Pancreas (tissue), 10 donors: ENCODE data around the gene CROCC2. TPM values are rescaled to one million over a fixed set of nuclear protein-coding genes. Genes with fewer than 3 reads are reported as not detected.

ENCODE experiments used
- ATAC-seq, 4 donors: fragments of 200-7000 bp; cut with Tn5 transposase; one replicate each; pipeline versions ENCODE4 v1.8.0 to v1.9.1; 2020; ENCODE audit warnings: mild to moderate bottlenecking in 4 of 4, moderate library complexity in 4 of 4
- DNase-seq, 6 donors: peaks; one replicate each; pipeline ENCODE4 v3.0.0-alpha.2; 2020
- FAIRE-seq: peaks from 2 replicates; lab custom pipeline; 2012; peaks lifted over from hg19 to GRCh38; lab: Jason Lieb, UNC
- H3K27ac ChIP-seq, 4 donors: fragments of 200-600 bp; sonication (generic); 1 replicate in 3 of 4; 2 replicates in 1 of 4; pipeline versions ENCODE4 v1.5.0 to v1.8.0; 2020
- H3K27me3 ChIP-seq, 4 donors: fragments of 200-600 bp; one replicate each; pipeline ENCODE4 v1.8.0; 2021
- H3K36me3 ChIP-seq, 3 donors: fragments of 200-600 bp; sonication (generic) in 1 of 3; one replicate each; pipeline versions ENCODE4 v1.5.0 to v1.8.0; 2020 to 2021
- H3K4me1 ChIP-seq, 3 donors: fragments of 200-600 bp; one replicate each; pipeline ENCODE4 v1.8.0; 2021
- H3K4me3 ChIP-seq, 4 donors: fragments of 200-600 bp; sonication (generic) in 2 of 4; one replicate each; pipeline versions ENCODE4 v1.5.0 to v1.8.0; 2020 to 2021
- H3K9me3 ChIP-seq, 4 donors: fragments of 200-600 bp; one replicate each; pipeline ENCODE4 v1.8.0; 2021
- WGBS, 2 donors: extraction: QIAGEN DNeasy Blood & Tissue Kit; methylation state at CpG; one replicate each; pipeline ENCODE4 v1.1.7; 2013; 5-methylcytosine and 5-hydroxymethylcytosine counted together
- intact Hi-C, 3 donors: fragments of 100-400 bp; cut with DNase I; formaldehyde crosslinking; loops; one replicate each; pipeline versions ENCODE4 v1.11.1 to v1.14.2; 2022
- polyA plus RNA-seq, 2 donors: library from polyadenylated mRNA; stranded (reverse); fragments of 200-250 nt; gene quantifications; one replicate each; pipeline ENCODE4 v1.2.3, GENCODE V29; 2013
- total RNA-seq, 6 donors: library from RNA; stranded (reverse); fragmentation: NEBNext Ultra II Directional in 4 of 6; extraction: Animal tissue kit (Norgen Biotek cat#: 25700) in 4 of 6; gene quantifications; one replicate each; pipeline versions ENCODE4 v1.2.1 to v1.2.4, GENCODE V29; 2021 to 2023
- TF ChIP-seq, protein P1 (sequence below), 4 donors: fragments of 200-600 bp; sonication (generic) in 3 of 4; IDR thresholded peaks; one replicate each; pipeline versions ENCODE4 v1.5.0 to v1.8.0; 2021; ENCODE audit warnings: antibody characterized with exemption in 4 of 4
- donor health status: healthy with polysubstance abuse.
- donor health status: DM: no; HTN: no; CAD: no; lungs with moderate emphysema.
- donor health status: DM: no; HTN: no; CAD: no.
- donor health status: control.
- donor health status: control.
- donor health status: Bipolar disorder and iron deficiency.
- donor health status: DM: yes; HTN: yes; CAD: no.
- donor health status: DM: no; HTN: no; CAD: no.
- donor health status: DM: no; HTN: no; CAD: no.
- donor health status: DM: yes; HTN: yes; CAD: no.

Gene CROCC2
- total and polyA plus RNA-seq, 8 donors = 0.04 to 0.05 (median 0.04) TPM; not detected in 5

GRCh38 chr2:240917009-240917683, 11.0 kb downstream of the CROCC2 start:
- ATAC-seq = no peak
- DNase-seq = peak in 5 of 6 donors; percentile 1 to 74 (median 27)
- H3K4me3 ChIP-seq = no peak overlapping the region
- TF ChIP-seq, protein P1, sequence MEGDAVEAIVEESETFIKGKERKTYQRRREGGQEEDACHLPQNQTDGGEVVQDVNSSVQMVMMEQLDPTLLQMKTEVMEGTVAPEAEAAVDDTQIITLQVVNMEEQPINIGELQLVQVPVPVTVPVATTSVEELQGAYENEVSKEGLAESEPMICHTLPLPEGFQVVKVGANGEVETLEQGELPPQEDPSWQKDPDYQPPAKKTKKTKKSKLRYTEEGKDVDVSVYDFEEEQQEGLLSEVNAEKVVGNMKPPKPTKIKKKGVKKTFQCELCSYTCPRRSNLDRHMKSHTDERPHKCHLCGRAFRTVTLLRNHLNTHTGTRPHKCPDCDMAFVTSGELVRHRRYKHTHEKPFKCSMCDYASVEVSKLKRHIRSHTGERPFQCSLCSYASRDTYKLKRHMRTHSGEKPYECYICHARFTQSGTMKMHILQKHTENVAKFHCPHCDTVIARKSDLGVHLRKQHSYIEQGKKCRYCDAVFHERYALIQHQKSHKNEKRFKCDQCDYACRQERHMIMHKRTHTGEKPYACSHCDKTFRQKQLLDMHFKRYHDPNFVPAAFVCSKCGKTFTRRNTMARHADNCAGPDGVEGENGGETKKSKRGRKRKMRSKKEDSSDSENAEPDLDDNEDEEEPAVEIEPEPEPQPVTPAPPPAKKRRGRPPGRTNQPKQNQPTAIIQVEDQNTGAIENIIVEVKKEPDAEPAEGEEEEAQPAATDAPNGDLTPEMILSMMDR (IDR thresholded peaks at IDR 0.05) = no peak
- intact Hi-C loops = no loop called here
- H3K4me1 ChIP-seq = no peaks in the 10 kb centered on the region
- no peak overlapping the region for H3K27ac ChIP-seq
- no peak for FAIRE-seq
- WGBS, 2 donors = 86% methylated on average over 17 to 20 of the region's 20 CpGs
- H3K9me3 ChIP-seq = no peaks in the 10 kb centered on the region
- no peaks in the 10 kb centered on the region for H3K27me3 ChIP-seq
- no peaks in the 10 kb centered on the region for H3K36me3 ChIP-seq

DNA sequence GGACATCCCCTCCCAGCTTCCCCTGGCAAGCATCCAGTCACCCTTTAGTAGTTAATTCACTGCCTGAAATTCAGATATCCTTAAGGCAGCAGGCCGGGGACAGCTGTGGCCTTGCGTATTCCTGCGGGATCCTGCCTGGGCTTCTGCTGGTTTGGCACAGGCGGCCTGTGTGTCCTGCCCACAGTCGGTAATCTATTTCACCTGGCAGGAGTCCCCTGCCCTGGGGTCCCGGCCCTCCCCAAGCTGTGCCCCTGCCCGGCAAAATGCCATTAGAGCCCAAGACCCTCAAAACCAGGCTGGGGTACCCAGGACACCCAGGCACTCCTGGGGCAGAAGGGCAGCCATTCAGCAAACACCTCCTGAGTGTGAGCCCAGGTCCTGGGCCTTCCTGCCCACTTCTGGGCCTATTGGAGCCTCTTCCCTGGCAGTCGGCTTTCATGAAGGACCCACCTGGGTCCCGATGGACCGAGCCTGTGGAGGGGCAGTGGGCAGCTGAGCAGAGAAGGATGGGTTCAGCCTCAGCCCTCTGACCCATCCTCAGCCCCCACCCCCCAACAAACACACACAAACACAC, 11.6 kb downstream of the CROCC2 start:
- H3K27ac ChIP-seq = no peak overlapping the region
- 77 to 80% methylated on average over 10 of the region's 10 CpGs for WGBS, 2 donors

GRCh38 chr2:240918258-240919091, 12.3 kb downstream of the CROCC2 start:
- H3K4me1 ChIP-seq = no peaks in the 10 kb centered on the region
- no peak overlapping the region for H3K27ac ChIP-seq
- no peak overlapping the region for H3K4me3 ChIP-seq
- intact Hi-C loops = no loop called here
- H3K36me3 ChIP-seq = no peaks in the 10 kb centered on the region
- no peaks in the 10 kb centered on the region for H3K9me3 ChIP-seq
- ATAC-seq (no peak), FAIRE-seq (no peak), DNase-seq (peak in 4 of 6 donors; percentile 2 to 54 (median 29))
- TF ChIP-seq, protein P1 (IDR thresholded peaks at IDR 0.05) = no peak
- WGBS, 2 donors = 83 to 92% methylated on average over 33 to 36 of the region's 36 CpGs
- no peaks in the 10 kb centered on the region for H3K27me3 ChIP-seq

More for the DNA sequence above, 11.6 kb downstream of the CROCC2 start:
- TF ChIP-seq, protein P1 (IDR thresholded peaks at IDR 0.05) = no peak
- no peaks in the 10 kb centered on the region for H3K27me3 ChIP-seq
- FAIRE-seq (no peak), ATAC-seq (no peak), DNase-seq (peak in 4 of 6 donors; percentile 1 to 53 (median 34))
- H3K4me3 ChIP-seq = no peak overlapping the region
- no peaks in the 10 kb centered on the region for H3K9me3 ChIP-seq
- H3K4me1 ChIP-seq = no peaks in the 10 kb centered on the region
- no peaks in the 10 kb centered on the region for H3K36me3 ChIP-seq
- intact Hi-C loops = no loop called here

DNA sequence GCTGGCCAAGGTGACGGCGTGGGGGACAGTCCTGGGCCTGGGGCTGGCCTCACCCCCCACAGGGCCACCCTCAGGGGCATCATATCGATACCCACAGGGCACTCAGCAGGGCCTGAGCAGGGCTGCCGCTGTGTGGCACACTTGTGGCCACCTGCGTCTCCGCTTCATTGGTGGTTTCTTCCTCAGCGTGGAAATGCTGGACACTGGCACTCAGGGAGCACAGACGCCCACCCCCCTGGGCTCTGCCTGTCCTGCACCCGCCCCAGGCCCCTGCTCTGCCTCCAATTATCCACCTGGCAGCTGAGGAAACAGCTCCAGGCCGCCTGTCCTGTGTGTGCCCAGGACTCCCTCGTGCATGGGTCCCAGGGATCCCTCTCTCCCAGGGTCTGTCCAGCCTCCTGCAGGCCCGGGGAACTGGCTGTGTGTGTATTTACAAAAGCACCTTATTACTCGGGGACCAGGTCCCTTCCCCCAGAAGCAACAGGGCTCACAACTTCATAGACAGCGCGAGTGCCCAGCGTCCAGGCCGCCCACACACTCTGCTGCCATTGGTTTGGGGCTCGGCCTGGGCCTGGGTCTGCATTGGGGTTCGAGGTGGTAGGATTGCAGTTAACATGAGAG, 13.1 kb downstream of the CROCC2 start:
- FAIRE-seq (no peak), ATAC-seq (no peak), DNase-seq (peak in 5 of 6 donors; percentile 1 to 49 (median 10))
- intact Hi-C loops = no loop called here
- Histone ChIP-seq H3K36me3 (no peaks in the 10 kb centered on the region), H3K27ac (no peak overlapping the region), H3K27me3 (no peaks in the 10 kb centered on the region), H3K4me1 (no peaks in the 10 kb centered on the region), H3K4me3 (no peak overlapping the region), H3K9me3 (no peaks in the 10 kb centered on the region)
- TF ChIP-seq, protein P1 (IDR thresholded peaks at IDR 0.05) = no peak
- WGBS, 2 donors = 80 to 84% methylated on average over 19 of the region's 19 CpGs
